ENCODE measurements around the gene FERD3L. TPM values are rescaled to one million over a fixed set of nuclear protein-coding genes. Genes with fewer than 3 reads are reported as not detected.

The FERD3L gene
- total RNA-seq, 1 donor from 2014 or later: not detected

- no peak overlapping the region for H3K27ac Mint-ChIP-seq
- no peak overlapping the region for H3K4me3 Mint-ChIP-seq
- H3K27me3 Mint-ChIP-seq: peaks cover 12% of the 10 kb centered on the region
- no peaks in the 10 kb centered on the region for H3K4me1 Mint-ChIP-seq
- H3K9me3 Mint-ChIP-seq: no peaks in the 10 kb centered on the region
- no peaks in the 10 kb centered on the region for H3K36me3 Mint-ChIP-seq (ENCODE audit: low read depth)
- intact Hi-C loops (cut with micrococcal nuclease): no loop called here
- no peak for DNase-seq
These were observed 45.3 kb downstream of the FERD3L start for GRCh38 chr7:19099924-19100323.

- DNase-seq: no peak
- Mint-ChIP-seq H3K27ac (no peak overlapping the region), H3K4me3 (no peak overlapping the region), H3K4me1 (no peaks in the 10 kb centered on the region), H3K36me3 (ENCODE audit: low read depth) (no peaks in the 10 kb centered on the region), H3K9me3 (no peaks in the 10 kb centered on the region), H3K27me3 (peaks cover 9% of the 10 kb centered on the region)
- intact Hi-C loops (cut with micrococcal nuclease): no loop called here
These were observed 46.0 kb downstream of the FERD3L start for GRCh38 chr7:19099194-19099593.

GRCh38 chr7:19098510-19098909, 46.7 kb downstream of the FERD3L start:
- Mint-ChIP-seq H3K9me3 (no peaks in the 10 kb centered on the region), H3K36me3 (ENCODE audit: low read depth) (no peaks in the 10 kb centered on the region), H3K27ac (no peak overlapping the region), H3K4me1 (no peaks in the 10 kb centered on the region), H3K4me3 (no peak overlapping the region), H3K27me3 (peaks cover 9% of the 10 kb centered on the region)
- no peak for DNase-seq
- intact Hi-C loops (cut with micrococcal nuclease): no loop called here

- intact Hi-C loops (cut with micrococcal nuclease): no loop called here
- H3K4me3 Mint-ChIP-seq: no peak overlapping the region
- no peaks in the 10 kb centered on the region for H3K9me3 Mint-ChIP-seq
- H3K27me3 Mint-ChIP-seq: peaks cover 6% of the 10 kb centered on the region
- H3K27ac Mint-ChIP-seq: no peak overlapping the region
- H3K4me1 Mint-ChIP-seq: no peaks in the 10 kb centered on the region
- no peak for DNase-seq
- H3K36me3 Mint-ChIP-seq (ENCODE audit: low read depth): no peaks in the 10 kb centered on the region
These were observed 47.8 kb downstream of the FERD3L start for GRCh38 chr7:19097165-19098055.

- no peaks in the 10 kb centered on the region for H3K9me3 Mint-ChIP-seq
- H3K36me3 Mint-ChIP-seq (ENCODE audit: low read depth): no peaks in the 10 kb centered on the region
- intact Hi-C loops (cut with micrococcal nuclease): no loop called here
- no peaks in the 10 kb centered on the region for H3K4me1 Mint-ChIP-seq
- DNase-seq: no peak
- H3K27me3 Mint-ChIP-seq: peaks cover 6% of the 10 kb centered on the region
- H3K4me3 Mint-ChIP-seq: no peak overlapping the region
- no peak overlapping the region for H3K27ac Mint-ChIP-seq
These were observed 49.8 kb downstream of the FERD3L start for GRCh38 chr7:19095353-19095860.

Other genes starting within 250 kb of the FERD3L start
- gene TWIST1, start 27.8 kb downstream of the FERD3L start, total RNA-seq: 7.5 and 8.1 TPM in 2 replicates

All from activated CD4-positive, alpha-beta T cell treated with anti-CD3 and anti-CD28 coated beads, Interleukin-2, amount 10 ng/mL, durations not matched to agents 24 days and 14 days (primary cell).